Measurements from ENCODE around the gene ATP6AP2. TPM values are rescaled to one million over a fixed set of nuclear protein-coding genes. Genes with fewer than 3 reads are reported as not detected.

ATP6AP2 gene
- total and polyA plus RNA-seq, 2 of the 13 experiments (the other 11 are each of a cell fraction or from before 2014, with no cell fraction given): 55.6 to 108 TPM

GRCh38 chrX:40622479-40623138, 41.8 kb downstream of the ATP6AP2 start (continued):
- TF ChIP-seq DMTF1 (CRISPR knock-in tag; IDR thresholded peaks at IDR 0.05): no peak
- no peak for TF ChIP-seq ZNF318 (CRISPR knock-in tag; IDR thresholded peaks at IDR 0.05)
- no peak for TF ChIP-seq ISX (CRISPR knock-in tag; conservative IDR thresholded peaks at IDR 0.05)
- TF ChIP-seq ZNF264 (CRISPR knock-in tag; IDR thresholded peaks at IDR 0.05): no peak
- TF ChIP-seq RNF219 (CRISPR knock-in tag; IDR thresholded peaks at IDR 0.05): no peak
- TF ChIP-seq ZBTB7A (CRISPR knock-in tag; IDR thresholded peaks at IDR 0.05): no peak
- no peak for TF ChIP-seq PHF20 (CRISPR knock-in tag; IDR thresholded peaks at IDR 0.05)
- TF ChIP-seq TFE3 (CRISPR knock-in tag; IDR thresholded peaks at IDR 0.05): no peak
- no peak for TF ChIP-seq ZNF543 (CRISPR knock-in tag; IDR thresholded peaks at IDR 0.05)
